ENCODE data around the gene ZNF423. TPM values are rescaled to one million over a fixed set of nuclear protein-coding genes. Genes with fewer than 3 reads are reported as not detected.

ZNF423 gene
- total RNA-seq, 6 experiments from 2014 or later = not detected

DNA sequence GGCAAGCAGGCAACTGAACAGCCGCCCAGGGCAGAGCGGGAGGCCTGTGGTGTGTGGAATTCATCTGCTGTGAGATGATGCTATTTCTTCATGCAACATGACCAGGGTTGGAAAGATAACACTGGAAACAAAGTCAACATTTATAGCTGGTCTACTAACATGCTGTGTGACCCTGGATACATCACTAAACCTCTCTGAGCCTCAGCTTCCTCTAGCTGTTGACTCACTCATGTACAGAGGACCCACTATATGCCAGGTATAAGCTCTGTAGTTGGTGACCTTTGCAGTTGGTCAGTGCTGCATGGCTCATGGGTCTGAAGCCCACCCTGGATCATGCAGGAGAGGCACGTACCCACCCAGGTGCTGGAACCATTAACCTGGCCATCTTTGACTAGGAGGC lies 180.9 kb downstream of the ZNF423 start:
- Mint-ChIP-seq H3K27me3 (ENCODE audit: insufficient read depth) (no peaks in the 10 kb centered on the region; the same call in 1 of the 2 replicates), H3K9me3 (peaks cover 5% of the 10 kb centered on the region; the same call in 1 of the 2 replicates), H3K27ac (no peak overlapping the region), H3K36me3 (ENCODE audit: low read depth) (no peaks in the 10 kb centered on the region), H3K4me1 (ENCODE audit: low read depth) (no peaks in the 10 kb centered on the region), H3K4me3 (no peak overlapping the region)
- TF ChIP-seq, protein P1, sequence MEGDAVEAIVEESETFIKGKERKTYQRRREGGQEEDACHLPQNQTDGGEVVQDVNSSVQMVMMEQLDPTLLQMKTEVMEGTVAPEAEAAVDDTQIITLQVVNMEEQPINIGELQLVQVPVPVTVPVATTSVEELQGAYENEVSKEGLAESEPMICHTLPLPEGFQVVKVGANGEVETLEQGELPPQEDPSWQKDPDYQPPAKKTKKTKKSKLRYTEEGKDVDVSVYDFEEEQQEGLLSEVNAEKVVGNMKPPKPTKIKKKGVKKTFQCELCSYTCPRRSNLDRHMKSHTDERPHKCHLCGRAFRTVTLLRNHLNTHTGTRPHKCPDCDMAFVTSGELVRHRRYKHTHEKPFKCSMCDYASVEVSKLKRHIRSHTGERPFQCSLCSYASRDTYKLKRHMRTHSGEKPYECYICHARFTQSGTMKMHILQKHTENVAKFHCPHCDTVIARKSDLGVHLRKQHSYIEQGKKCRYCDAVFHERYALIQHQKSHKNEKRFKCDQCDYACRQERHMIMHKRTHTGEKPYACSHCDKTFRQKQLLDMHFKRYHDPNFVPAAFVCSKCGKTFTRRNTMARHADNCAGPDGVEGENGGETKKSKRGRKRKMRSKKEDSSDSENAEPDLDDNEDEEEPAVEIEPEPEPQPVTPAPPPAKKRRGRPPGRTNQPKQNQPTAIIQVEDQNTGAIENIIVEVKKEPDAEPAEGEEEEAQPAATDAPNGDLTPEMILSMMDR (IDR thresholded peaks at IDR 0.05) = no peak
- no peak for DNase-seq

DNA sequence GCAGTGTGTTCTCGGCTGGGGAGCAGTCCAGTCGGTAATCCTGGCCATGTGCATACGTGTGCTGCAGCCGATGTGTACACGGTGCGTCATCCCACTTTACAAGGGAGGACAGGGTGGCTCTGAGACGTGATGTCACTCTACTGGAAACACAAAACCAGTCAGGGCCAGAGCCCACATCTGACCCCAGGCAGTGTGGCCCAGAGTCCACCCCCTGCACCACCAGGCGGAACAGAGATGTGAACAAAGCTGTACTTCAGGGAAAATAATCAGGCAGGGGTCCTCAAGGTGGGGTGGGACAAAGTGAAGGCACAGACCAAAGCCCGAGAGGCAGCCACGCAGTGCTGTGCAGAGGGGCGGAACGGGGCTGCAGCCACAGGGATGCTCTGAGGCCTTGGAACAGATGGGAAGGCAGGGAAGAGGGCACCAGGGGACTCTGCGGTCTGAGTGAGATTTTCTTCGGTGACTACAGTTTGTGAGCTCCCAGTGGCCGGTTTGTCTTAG lies 181.5 kb downstream of the ZNF423 start:
- no peaks in the 10 kb centered on the region for H3K4me1 Mint-ChIP-seq (ENCODE audit: low read depth)
- no peak for DNase-seq
- H3K27me3 Mint-ChIP-seq (ENCODE audit: insufficient read depth) = no peaks in the 10 kb centered on the region; the same call in 1 of the 2 replicates
- TF ChIP-seq, protein P1 (IDR thresholded peaks at IDR 0.05) = no peak
- 0 out of 2 replicates have a peak, but pooled peaks cover 5% of the 10 kb centered on the region for H3K9me3 Mint-ChIP-seq
- H3K4me3 Mint-ChIP-seq = no peak overlapping the region
- H3K36me3 Mint-ChIP-seq (ENCODE audit: low read depth) = no peaks in the 10 kb centered on the region
- H3K27ac Mint-ChIP-seq = no peak overlapping the region

DNA sequence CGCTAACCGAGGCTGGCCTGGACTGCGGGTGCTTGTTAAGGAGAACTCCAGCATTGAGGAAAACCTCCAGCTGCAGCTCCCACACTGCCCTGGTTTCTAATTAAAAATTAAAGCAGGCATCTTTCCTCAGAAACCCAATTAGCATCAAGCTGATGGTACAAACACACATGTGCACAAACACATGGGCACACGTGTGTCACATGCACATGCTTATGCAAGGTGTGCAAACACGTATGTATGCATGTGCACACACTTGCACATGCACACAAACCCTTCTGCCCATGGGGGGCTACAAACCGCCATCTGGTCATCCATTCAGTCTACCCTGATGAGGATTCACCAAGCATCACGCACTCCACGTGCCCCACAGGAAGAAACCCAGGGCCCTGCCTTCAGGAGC lies 182.5 kb downstream of the ZNF423 start:
- no peaks in the 10 kb centered on the region for H3K36me3 Mint-ChIP-seq (ENCODE audit: low read depth)
- H3K9me3 Mint-ChIP-seq = 0 out of 2 replicates have a peak, but pooled peaks cover 5% of the 10 kb centered on the region
- DNase-seq = no peak
- H3K27ac Mint-ChIP-seq = no peak overlapping the region
- no peak overlapping the region for H3K4me3 Mint-ChIP-seq
- H3K4me1 Mint-ChIP-seq (ENCODE audit: low read depth) = no peaks in the 10 kb centered on the region
- no peaks in the 10 kb centered on the region; the same call in 1 of the 2 replicates for H3K27me3 Mint-ChIP-seq (ENCODE audit: insufficient read depth)
- TF ChIP-seq, protein P1 (IDR thresholded peaks at IDR 0.05) = no peak

DNA sequence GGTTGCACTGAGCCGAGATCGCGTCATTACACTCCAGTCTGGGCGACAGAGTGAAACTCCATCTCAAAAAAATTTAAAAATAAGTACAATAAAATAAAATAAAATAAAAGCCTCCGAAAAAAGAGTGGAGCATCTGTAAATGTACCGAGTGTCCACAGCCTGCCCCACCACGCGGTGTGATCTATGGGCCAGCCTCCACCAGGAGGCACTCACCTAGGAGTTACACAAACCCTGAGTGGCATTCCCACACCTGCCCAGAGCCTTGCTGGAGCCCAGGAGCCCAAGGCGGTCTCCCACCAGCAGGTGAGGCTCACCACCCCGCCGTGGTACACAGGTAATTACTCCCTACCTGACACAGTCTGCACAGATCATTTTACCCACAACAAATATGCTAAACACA lies 183.2 kb downstream of the ZNF423 start:
- Mint-ChIP-seq H3K9me3 (0 out of 2 replicates have a peak, but pooled peaks cover 4% of the 10 kb centered on the region), H3K36me3 (ENCODE audit: low read depth) (no peaks in the 10 kb centered on the region), H3K27me3 (ENCODE audit: insufficient read depth) (no peaks in the 10 kb centered on the region; the same call in 1 of the 2 replicates), H3K4me1 (ENCODE audit: low read depth) (no peaks in the 10 kb centered on the region), H3K27ac (no peak overlapping the region), H3K4me3 (no peak overlapping the region)
- no peak for DNase-seq
- TF ChIP-seq, protein P1 (IDR thresholded peaks at IDR 0.05) = no peak

DNA sequence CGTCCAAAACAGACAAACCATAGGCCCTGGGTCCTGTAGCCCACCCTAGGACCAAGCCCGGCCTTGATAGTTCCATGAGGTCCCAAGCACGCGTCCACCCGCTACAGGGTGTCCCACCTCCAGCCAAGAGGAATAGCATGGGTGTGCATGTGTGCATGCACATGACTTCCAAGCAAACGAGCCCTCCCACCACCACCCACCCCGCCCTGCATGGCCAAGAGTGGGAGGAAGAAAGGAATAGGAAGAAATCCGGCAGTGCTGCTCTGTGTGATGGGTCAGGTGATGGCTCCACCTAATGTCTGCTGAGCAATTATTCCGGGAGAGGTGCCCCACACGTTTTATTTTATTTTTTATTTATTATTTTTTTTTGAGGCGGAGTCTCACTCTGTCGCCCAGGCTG lies 184.6 kb downstream of the ZNF423 start:
- TF ChIP-seq, protein P1 (IDR thresholded peaks at IDR 0.05) = no peak
- Mint-ChIP-seq H3K4me3 (no peak overlapping the region), H3K36me3 (ENCODE audit: low read depth) (no peaks in the 10 kb centered on the region), H3K4me1 (ENCODE audit: low read depth) (no peaks in the 10 kb centered on the region), H3K27me3 (ENCODE audit: insufficient read depth) (peaks cover 5% of the 10 kb centered on the region), H3K27ac (no peak overlapping the region), H3K9me3 (no peaks in the 10 kb centered on the region)
- DNase-seq = no peak
